ENCODE results near the gene RRAS2.

- TF ChIP-seq, protein P1, sequence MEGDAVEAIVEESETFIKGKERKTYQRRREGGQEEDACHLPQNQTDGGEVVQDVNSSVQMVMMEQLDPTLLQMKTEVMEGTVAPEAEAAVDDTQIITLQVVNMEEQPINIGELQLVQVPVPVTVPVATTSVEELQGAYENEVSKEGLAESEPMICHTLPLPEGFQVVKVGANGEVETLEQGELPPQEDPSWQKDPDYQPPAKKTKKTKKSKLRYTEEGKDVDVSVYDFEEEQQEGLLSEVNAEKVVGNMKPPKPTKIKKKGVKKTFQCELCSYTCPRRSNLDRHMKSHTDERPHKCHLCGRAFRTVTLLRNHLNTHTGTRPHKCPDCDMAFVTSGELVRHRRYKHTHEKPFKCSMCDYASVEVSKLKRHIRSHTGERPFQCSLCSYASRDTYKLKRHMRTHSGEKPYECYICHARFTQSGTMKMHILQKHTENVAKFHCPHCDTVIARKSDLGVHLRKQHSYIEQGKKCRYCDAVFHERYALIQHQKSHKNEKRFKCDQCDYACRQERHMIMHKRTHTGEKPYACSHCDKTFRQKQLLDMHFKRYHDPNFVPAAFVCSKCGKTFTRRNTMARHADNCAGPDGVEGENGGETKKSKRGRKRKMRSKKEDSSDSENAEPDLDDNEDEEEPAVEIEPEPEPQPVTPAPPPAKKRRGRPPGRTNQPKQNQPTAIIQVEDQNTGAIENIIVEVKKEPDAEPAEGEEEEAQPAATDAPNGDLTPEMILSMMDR (IDR thresholded peaks at IDR 0.05): no peak
- TF ChIP-seq POLR2A (IDR thresholded peaks at IDR 0.05): no peak
Observed at GRCh38 chr11:14269692-14270573, 89.0 kb downstream of the RRAS2 start.

All from Peyer's patch (tissue), 4 donors.